CD1c-positive myeloid dendritic cell (primary cell): Measurements from ENCODE around the gene CADM4.
"Not testable (repeated sequence)": the region's sequence is repeated elsewhere in the genome, so short reads cannot be mapped to it uniquely, and the experiment has no call there.

ENCODE experiments used
- DNase-seq: peaks from one replicate; pipeline ENCODE4 v3.0.0-alpha.2; 2016; ENCODE audit errors: extremely low spot score

The CADM4 gene

DNA sequence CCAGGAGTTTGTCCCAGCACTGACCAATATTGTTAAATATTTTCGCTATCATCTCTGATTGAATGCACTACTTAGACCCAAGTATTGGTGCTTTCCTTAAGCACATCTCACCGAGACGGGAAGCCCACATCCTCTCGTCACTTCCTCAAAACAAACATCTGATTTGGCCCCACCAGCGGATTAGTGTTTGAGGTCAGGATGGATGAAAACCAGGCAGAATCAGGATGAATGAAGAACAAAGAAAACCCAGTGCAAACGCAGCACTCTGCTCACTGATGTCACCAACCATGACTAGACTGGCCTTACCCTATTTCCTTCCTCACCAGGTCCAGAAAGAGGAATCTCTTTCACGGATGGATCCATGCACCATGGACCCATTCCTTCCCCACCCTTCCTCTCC lies 24.4 kb upstream of the CADM4 start:
- peak; percentile 77 for DNase-seq

DNA sequence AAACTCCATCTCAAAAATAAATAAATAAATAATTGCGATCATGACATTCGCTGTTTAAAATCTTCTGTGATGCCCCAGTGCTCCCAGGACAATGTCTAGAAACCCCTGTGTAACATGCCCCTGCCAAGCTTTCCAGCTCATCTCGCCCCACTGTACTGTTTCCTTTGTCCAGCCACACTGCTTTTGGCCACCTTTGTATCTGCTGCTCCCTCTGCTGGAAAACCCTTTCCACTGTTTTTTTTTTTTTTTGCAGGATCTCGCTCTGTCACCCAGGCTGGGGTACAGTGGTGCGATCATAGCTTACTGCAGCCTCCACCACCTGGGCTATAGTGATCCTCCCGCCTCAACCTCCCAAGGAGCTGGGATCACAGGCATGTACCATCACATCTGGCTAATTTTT lies 22.8 kb upstream of the CADM4 start:
- no peak for DNase-seq

DNA sequence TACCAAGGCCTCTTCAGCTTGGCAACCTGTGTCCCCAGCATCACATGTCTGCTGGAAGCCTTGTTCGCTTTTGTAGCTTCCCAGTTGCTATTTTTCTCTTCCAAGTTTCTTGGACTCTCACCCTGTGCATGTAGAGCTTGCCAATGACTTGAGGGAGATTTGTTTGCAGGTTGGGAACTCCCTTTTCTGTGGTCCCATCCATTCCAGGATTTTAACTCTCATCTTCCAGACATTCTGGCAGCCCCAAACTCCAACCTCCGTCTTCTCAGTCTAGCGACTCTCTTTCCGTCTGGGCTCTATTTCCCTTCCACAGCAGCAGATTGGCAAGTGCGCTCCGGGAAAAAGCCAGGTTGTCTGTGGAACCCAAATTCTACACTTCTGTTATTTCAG lies 21.3 kb upstream of the CADM4 start:
- DNase-seq: no peak

DNA sequence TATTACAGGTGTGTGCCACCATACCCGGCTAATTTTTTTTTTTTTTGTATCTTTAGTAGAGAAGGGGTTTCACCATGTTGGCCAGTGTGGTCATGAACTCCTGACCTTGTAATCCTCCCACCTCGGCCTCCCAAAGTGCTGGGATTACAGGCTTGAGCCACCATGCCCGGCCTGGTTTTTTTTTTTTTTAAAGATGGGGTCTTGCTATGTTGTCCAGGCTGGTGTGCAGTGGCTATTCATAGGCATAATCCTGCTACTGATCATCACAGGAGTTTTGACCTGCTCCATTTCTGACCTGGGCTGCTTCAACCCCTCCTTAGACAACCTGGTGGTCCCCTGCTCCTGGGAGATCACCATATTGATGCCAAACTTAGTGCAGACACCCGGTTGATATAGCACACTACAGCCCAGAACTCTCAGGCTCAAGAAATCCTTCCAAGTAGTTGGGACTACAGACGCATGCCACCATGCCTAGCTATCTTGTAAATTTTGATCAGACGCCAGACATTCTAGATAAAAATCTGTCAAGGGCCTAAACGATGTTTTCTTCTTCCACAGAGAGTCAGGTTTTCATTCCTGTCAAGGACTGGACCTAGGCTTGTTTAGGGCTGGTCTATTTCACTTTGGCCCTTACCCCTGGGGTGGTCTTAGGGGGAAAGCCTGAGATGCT lies 20.8 kb upstream of the CADM4 start:
- no peak for DNase-seq

DNA sequence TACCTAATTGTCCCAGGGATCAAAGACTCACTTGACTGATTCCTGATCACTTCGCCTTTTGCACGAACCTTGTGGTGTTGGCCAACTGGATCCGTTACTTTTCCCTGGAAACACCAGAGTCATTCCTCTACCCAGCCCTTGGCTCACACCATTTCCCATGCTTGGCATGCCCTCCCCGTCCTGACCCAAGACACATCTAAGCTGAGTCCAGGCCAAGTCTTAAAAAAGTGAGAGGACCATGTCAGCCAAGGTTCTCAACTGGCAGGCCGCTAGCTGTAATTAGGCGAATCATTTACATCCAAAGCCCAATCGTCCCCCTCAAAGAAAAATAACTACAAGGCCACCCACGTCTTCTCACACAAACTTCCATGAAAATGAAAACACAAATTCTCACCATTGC lies 18.8 kb upstream of the CADM4 start:
- DNase-seq: no peak

DNA sequence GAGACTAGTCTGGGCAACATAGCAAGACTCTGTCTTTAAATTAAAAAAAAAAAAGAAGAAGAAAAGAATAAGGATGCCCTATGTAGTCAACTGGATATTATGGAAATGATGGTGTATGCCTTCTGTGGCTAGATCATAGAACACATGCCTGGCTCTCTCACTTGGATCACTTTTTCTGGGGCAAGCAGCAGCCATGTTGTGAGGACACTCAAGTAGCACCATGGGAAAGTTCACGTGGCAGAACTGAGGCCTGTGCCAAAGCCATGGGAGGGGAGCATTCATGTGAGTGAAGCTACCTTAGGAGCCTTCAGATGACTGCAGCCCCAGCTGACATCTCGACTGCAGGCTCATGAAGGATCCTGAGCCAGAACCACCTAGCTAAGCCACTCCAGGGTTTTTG lies 18.4 kb upstream of the CADM4 start:
- no peak for DNase-seq

DNA sequence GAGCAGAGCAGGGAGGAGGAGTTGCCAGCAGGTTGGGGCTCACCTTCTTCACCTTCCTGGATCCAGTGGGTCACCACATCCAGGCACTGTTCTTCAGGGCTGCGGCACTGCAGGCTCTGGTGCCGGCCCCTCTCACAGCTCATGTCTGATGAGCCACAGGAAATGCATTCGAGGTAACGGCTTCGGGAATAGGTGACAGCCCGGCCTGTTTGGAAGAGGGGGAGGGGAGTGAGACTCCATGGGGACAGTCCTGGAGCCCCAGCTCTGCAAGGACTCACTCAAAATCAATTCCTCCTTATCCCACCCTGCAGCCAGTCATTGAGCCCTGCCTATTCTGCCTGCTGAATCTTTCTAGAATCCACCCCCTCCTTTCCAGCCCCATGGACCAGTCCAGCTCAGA lies 16.8 kb upstream of the CADM4 start:
- no peak for DNase-seq

DNA sequence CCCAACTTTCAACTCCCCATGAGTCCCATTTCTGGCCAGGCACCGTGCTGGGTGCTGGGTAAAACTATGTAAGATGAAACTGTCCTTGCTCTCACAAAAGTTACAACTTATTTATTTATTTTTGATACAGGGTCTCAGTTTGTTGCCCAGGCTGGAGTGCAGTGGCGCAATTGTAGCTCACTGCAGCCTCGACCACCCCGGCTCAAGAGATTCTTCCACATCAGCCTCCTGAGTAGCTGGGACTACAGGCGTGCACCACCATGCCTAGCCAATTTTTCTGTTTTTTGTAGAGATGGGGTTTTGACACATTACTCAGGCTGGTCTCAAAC lies 12.9 kb upstream of the CADM4 start:
- DNase-seq: no peak

DNA sequence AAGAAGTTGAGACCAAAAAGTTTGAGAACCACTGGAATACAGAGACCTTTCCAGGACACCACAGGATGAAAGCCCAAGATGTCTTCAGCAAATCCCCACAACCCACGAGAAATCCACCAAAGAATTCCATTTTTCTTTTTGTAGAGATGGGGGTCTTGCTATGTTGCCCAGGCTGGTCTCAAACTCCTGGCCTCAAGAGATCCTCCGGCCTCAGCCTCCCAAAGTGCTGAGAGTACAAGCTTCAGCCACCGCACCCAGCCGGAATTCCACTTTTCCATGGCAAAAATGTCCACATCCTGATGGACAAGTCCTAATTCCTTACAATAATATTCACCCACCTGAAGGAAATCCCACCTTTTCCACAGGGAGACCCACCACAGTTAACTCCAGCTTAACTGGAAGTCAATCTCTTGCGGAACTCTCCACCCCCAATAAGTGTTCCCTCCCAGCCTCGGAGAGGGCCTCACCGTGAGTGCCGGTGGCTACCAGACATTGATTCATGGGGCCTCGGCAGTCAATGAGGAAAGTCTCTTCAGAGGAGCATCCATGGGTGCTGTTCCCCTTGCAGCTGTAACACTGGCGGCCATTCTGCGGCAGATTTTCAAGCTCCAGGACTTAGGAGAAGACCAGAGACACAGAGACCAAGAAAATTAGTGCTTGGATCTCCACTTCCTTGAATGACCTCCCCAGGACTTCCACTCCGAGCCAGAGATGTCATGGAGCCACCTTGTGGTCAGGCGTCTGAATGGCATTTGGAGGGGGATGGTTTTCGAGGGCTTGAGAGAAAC lies 12.3 kb upstream of the CADM4 start:
- DNase-seq: peak; percentile 70

DNA sequence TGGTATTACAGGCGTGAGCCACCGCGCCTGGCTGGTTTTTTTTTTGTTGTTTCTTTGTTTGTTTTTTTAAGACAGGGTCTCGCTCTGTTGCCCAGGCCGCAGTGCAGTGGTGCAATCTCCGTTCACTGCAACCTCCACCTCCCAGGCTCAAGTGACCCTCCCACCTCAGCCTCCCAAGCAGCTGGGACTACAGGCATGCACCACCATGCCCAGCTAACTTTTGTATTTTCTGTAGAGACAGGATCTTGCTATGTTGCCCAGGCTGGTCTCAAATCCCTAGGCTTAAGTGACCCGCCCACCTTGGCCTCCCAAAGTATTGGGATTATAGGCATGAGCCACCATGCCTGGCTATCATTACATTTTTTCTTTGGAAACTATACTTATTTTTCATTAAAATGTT lies 10.6 kb upstream of the CADM4 start:
- DNase-seq: not testable (repeated sequence)

DNA sequence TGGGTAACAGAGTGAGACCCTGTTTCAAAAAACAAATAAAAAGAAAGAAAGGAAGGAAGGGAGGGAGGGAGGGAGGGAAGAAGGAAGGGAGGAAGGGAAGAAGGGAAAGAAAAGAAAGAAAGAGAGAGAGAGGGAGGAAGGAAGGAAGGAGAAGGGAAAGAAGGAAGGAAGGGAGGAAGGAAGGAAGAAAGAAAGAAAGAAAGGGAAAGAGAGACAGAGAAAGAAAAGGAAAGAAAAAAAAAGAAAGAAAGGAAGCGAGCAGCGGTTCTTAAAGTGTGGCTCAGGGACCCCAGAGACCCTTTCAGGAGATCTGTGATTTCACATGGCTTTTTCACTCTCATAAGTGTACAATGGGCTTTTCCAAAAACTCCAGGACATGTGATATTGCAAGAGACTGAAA lies 9.9 kb upstream of the CADM4 start:
- no peak for DNase-seq

DNA sequence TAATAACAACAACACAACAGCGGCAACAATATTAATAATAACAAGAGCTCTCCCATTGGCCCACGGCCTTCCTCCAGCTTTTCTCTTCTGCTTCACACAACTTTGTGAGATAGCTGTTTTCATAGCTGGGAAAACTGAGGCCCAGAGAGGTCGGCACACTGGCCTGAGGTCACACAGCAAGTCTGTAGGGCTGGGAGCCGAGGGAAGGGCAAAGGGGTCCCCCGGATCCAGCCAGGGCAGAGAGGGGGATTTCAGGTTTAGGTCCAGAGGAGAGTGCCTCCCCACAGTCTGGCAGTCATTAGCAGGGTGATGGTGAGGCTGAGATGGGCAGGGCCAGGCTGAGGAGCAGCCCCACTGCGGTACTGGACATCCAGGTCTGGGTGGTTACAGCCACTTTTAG lies 9.0 kb upstream of the CADM4 start:
- DNase-seq: no peak

DNA sequence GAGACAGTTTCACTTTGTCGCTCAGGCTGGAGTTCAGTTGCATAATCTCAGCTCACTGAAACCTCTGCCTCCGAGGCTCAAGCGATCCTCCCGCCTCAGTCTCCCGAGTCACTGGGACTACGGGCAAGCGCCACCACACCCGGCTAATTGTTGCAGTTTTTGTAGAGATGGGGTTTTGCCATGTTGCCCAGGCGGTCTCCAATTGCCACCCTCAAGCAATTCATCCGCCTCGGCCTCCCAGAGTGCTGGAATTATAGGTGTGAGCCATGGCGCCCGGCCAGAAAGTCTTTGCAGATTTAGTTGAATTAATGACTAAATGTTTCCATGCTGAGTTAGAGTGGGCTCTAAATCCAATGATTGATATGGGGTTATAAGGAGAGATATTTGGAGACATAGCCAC lies 4.5 kb upstream of the CADM4 start:
- no peak for DNase-seq

DNA sequence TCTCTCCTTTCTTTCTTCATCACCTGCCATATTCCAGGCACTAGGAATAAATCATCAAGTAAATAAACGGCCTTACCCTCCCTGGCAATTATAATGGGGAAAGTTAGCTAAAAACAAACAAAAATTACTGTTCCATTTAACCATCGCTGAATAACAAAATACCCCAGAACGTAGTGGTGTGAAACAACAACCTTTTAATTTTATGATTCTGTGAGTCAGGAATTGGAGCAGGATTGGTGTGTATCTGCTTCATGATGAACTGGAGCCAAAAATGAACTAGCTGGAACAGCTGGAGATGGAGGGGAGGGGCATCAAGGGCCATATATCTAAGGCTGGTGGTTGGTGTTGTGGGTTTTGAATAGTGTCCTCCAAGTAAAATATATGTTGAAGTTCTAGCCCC lies 3.7 kb upstream of the CADM4 start:
- no peak for DNase-seq

DNA sequence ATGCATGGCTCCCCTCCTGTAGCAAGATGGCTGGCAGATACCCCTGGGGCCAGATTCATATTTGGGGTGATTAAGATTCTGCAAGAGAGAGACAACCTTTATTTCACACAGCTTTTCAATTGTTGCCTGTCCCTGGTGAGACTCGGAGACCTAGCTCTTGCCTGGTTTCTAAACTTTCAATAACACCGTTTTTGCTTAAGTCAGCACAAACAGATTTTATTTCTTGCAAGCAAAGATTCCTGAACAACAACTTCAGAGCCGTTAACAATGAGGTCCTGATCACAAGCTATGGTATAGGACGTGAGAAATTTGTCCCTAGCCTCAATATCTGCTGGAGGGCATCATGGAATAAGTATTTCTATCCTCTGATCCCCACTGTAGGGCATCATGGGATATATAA lies 2.9 kb upstream of the CADM4 start:
- no peak for DNase-seq

DNA sequence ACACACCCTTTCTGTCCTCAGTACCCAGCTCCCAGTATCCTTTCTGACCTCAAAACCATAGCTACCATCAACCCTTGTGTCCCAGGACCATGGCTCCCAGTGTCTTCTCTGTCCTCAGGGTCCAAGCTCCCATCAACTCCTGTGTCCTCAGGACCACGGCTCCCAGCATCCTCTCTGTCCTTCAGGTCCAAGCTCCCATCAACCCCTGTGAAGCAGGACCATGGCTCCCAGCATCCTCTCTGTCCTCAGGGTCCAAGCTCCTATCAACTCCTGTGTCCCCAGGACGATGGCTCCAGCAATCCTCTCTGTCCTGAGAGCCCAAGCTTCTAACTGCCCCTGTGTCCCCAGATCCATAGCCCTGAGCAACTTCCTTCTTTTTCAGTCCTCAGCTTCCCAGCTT lies 1.7 kb upstream of the CADM4 start:
- DNase-seq: no peak

DNA sequence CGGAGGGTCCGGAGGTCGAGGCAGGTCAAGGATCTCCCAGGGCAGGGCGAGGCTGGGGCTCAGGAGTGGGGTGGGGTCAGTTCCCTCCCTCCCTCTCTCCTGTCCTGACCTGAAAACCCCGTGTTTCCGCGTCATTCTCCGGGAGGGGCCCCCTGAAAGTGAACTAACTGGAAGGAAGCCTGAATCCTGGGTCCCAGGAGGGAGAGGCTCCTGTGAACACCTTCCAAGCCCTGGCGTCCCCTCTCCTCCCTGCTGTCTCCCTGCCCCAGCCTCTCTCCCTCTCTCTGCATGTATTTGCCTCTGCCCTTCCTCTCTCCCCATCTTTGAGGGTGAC lies 741 bp upstream of the CADM4 start:
- DNase-seq: no peak

DNA sequence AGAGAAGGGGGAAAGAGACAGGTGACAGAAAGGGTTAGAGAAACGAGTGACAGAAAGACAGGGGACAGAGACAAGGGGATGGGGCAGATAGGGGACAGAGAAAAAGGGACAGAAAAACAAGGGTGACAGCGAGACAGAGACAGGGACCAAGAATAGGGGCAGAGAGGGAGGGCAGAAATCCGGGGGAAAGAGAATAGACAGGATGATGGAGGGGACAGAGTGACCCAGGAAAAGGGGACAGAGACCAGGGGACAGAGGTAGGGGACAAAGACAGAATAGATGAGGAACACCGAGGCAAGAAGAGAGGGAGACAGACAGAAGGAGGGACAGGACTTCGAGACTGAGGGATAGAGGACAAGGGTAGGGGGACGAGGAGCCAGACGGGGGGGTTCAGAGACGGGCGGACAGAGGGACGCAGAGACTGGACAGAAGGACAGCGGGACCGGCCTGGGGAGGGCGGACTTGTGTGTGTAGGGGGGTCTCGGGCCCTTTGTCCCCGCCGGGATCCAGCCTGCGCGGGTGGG lies 593 bp downstream of the CADM4 start:
- no peak for DNase-seq

DNA sequence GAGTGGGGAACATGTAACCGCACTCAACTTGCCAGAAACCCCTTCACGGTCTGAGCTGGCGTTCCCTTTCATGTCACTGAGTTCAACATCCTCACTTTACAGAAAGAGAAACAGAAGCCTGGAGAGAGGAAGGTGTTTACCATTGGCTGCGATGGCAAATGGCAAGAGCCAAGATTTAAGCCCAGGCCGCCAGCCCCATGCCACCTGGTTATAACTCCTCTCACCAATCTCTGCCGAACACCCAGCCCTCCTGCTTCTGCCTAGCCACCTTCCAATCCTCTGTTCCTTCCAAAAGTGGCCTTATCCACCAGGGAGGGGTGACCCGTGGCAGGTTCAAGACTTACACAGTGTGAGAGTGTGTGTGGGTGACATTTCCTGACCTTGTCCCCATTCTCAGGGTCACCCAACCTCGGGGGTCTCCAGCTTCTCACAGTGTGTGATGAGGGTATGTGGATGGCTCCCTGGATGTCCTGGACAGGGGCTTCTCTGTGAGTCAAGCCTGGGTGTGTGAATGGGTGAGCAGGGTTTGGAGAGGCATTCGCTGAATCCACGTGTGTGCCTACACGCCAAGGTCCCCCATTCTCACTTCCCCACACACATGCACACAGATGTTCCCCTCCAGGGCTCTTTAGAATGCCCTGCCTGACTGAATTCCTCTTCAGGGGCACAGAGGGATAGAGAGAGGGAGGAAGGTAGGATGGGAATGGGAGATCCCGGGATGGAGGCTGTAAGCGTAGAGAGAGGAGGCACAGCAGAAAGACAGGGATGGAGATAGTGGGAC lies 1.2 kb downstream of the CADM4 start:
- DNase-seq: peak; percentile 20

DNA sequence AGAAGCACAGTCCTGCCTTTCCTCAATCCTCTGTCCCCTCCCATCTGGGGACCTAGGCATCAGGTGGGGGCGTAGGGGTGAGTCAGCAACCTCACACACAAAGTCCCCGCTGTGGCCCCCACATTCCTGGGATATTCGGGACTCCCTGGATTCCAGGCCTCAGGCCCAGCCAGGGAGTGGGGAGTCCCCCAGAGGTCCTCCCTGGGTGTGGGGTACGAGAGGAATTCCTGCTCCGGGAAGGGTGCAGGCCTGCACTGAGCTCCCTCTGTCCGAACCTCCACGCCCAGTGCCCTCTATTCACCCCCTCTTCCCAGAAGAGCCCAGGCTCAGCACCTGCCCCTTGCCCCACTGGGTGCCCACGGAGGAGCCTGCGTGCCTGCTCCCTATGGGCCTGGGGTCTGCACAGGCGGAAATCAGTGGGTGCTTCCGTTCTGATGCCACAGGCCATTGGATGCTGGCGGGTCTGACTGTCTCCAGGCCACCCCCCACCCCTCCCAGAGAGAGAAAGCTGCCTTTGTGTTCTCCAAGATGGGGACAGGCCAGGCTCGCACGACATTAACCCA lies 3.4 kb downstream of the CADM4 start:
- no peak for DNase-seq

DNA sequence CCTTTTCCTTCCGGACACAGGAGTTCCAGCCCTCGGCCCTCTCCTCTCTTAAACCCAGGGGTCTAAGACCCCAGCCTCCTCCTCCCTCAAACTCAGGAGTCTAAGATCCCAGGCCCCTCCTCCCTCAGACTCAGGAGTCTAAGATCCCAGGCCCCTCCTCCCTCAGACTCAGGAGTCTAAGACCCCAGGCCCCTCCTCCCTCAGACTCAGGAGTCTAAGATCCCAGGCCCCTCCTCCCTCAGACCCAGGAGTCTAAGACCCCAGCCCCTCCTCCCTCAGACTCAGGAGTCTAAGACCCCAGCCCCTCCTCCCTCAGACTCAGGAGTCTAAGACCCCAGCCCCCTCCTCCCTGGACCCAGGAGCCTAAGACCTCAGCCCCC lies 4.1 kb downstream of the CADM4 start:
- DNase-seq: not testable (repeated sequence)

DNA sequence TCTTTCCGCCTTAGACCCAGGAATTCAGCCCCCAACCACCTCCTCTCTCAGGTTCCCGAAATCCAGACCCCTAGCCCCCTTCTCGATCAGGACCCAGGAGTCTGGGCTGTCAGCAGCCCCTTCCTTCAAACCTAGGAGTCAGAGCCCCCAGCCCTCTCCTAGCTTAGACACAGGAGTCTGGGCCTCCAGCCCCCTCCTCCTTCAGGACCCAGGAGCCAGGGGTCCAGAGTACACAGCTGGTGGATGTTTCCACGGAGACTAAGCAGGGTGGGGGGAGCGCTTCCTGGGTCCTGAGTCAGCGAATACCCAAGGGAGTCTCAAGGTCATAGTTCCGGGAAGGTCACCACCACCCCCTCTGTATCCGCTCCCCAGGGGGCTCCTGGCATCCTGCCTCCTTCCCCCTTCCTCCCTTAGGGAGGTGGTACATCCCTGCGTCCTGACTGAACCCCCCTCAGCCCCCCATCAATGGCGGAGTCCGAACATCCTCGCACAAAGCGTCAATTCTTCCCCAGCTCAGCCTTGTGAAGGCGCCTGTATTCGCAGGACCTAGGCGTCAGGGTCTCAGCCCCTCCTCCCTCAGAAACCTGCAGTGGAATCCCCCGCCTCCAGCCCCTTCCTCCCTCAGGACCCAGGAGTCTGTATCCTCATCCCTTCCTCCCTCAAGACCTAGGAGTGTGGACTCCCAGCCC lies 4.6 kb downstream of the CADM4 start:
- DNase-seq: no peak
